ENCODE data around the gene C8G. TPM values are rescaled to one million over a fixed set of nuclear protein-coding genes. Genes with fewer than 3 reads are reported as not detected.

The C8G gene
- total and polyA plus RNA-seq, 2 experiments from 2014 or later = 4.4 to 10.8 TPM

- Histone ChIP-seq H3K4me1 (ENCODE audit: low read depth) (no peaks in the 10 kb centered on the region), H3K27me3 (no peaks in the 10 kb centered on the region), H3K36me3 (no peaks in the 10 kb centered on the region), H3K4me3 (no peak overlapping the region), H3K27ac (no peak overlapping the region), H3K9me3 (ENCODE audit: low read depth) (no peaks in the 10 kb centered on the region)
- no peak for TF ChIP-seq CTCF (IDR thresholded peaks at IDR 0.05; ENCODE audit: low read depth, low read length)
- no peak for DNase-seq (ENCODE audit: low read depth in 1 of 2, low spot score in 1 of 2)
Observed at GRCh38 chr9:136957901-136958300, 12.9 kb downstream of the C8G start.

GRCh38 chr9:136958473-136958872, 13.4 kb downstream of the C8G start:
- no peaks in the 10 kb centered on the region for H3K4me1 ChIP-seq (ENCODE audit: low read depth)
- DNase-seq (ENCODE audit: low read depth in 1 of 2, low spot score in 1 of 2) = no peak
- H3K4me3 ChIP-seq = no peak overlapping the region
- no peak for TF ChIP-seq CTCF (IDR thresholded peaks at IDR 0.05; ENCODE audit: low read depth, low read length)
- H3K36me3 ChIP-seq = no peaks in the 10 kb centered on the region
- no peak overlapping the region for H3K27ac ChIP-seq
- no peaks in the 10 kb centered on the region for H3K27me3 ChIP-seq
- H3K9me3 ChIP-seq (ENCODE audit: low read depth) = no peaks in the 10 kb centered on the region

DNA sequence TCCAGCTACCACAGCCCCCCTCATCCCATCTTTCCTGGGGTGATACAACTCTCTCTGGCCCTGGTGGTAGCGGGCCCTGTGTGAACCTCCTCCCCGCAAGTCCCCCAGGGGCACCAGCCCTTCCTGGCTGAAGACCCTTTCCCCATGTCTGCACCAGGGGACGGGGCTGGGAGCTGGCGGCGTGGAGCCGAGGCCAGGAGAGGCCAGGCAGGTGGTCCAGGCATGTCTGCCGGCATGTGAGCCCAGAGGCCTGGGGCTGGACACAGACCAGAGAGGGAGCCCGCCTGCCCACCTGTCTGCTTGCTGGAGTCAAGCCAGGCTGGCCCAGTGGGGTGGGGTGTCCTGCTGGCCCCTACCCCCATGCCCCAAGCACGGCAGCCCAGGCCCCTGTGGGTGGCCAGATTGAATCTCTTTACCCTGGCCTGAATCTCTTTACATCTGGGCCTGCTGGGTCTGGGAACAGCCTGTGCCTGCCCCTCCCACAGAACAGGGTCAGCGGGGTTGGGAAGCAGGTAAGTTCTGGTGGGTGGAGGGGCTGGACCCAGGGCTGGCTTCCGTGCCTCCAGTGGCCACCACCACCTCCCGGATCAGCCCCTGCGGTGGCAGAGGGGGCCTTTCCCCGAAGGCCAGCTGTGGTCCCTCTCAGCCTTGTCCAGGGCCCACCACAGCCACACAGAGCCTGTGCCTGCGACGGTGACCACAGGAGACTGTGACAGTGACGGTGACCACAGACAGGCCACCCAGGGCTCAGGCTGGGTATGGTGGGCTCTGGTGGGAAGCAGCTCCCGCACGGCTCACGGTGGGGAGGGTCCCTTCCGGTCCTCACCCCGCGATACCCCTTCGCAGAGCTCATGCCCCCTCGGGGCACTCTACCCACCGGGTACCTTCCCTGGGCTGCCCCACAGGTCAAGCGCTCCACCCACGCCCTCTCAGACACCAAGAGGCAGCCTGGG, 14.1 kb downstream of the C8G start:
- Histone ChIP-seq H3K4me3 (no peak overlapping the region), H3K27ac (no peak overlapping the region), H3K36me3 (no peaks in the 10 kb centered on the region), H3K4me1 (ENCODE audit: low read depth) (no peaks in the 10 kb centered on the region), H3K9me3 (ENCODE audit: low read depth) (no peaks in the 10 kb centered on the region), H3K27me3 (no peaks in the 10 kb centered on the region)
- no peak for DNase-seq (ENCODE audit: low read depth in 1 of 2, low spot score in 1 of 2)
- no peak for TF ChIP-seq CTCF (IDR thresholded peaks at IDR 0.05; ENCODE audit: low read depth, low read length)

DNA sequence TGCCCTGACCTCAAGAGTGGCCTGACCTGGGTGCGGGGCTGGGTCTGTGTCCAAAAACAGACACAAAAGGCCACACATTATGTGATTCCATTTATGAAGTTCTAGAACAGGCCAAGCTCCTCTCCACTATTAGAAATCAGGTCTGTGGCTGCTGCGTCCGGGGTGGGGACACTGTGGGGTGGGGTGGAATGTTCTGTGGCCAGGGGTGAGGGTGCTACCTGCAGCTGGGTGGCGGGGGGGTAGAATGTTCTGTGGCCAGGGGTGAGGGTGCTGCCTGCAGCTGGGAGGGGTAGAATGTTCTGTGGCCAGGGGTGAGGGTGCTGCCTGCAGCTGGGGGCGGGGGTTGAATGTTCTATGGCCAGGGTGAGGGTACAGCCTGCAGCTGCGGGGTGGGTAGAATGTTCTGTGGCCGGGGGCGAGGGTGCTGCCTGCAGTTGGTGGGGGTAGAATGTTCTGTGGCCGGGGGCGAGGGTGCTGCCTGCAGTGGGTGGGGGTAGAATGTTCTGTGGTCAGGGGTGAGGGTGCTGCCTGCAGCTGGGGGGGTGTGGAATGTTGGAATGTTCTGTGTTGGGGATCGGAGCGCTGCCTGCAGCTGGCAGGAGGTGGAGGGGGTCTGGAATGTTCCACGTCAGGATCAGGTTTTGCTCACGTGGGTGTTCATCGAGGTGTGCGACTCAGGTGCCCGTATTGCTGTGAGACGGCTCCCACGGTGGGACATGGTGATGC, 15.3 kb downstream of the C8G start:
- no peak for TF ChIP-seq CTCF (IDR thresholded peaks at IDR 0.05; ENCODE audit: low read depth, low read length)
- Histone ChIP-seq H3K4me3 (no peak overlapping the region), H3K4me1 (ENCODE audit: low read depth) (no peaks in the 10 kb centered on the region), H3K27me3 (no peaks in the 10 kb centered on the region), H3K27ac (no peak overlapping the region), H3K9me3 (ENCODE audit: low read depth) (no peaks in the 10 kb centered on the region), H3K36me3 (no peaks in the 10 kb centered on the region)
- no peak for DNase-seq (ENCODE audit: low read depth in 1 of 2, low spot score in 1 of 2)

- no peak for DNase-seq (ENCODE audit: low read depth in 1 of 2, low spot score in 1 of 2)
- TF ChIP-seq CTCF (IDR thresholded peaks at IDR 0.05; ENCODE audit: low read depth, low read length) = no peak
- Histone ChIP-seq H3K4me3 (no peak overlapping the region), H3K4me1 (ENCODE audit: low read depth) (no peaks in the 10 kb centered on the region), H3K9me3 (ENCODE audit: low read depth) (no peaks in the 10 kb centered on the region), H3K36me3 (no peaks in the 10 kb centered on the region), H3K27ac (no peak overlapping the region), H3K27me3 (no peaks in the 10 kb centered on the region)
Observed at GRCh38 chr9:136960938-136961275, 15.9 kb downstream of the C8G start.
